ENCODE results near the gene MAGI1.

DNA sequence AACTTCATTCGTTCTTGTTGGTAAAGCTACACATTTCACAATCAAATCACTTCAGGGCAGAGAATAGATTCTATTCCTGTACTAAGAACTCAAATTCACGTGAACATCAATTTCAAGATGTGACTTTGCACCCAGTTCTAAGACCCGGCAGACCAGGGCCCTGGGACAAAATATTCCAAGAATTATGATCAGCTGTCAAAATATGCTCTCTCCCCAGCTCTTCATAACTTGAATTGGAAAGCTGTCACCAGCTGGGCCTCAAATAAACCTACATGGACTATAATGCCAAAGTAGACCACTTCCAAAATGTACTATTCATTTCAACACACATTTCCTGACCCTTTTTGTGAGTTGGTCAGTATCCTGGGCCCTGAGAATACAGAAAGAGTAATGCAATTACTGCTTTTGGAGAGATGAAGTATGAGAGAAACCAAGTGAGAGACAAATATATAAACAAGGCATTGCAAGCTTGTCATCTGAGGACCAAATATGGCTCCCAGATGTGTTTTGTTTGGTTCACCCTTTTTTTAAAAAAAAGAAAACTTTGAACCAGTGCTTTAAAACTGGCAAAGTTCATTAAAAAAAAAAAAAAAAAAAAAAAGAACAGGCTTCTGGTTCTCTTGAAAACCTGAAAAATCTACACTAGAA lies 14.9 kb downstream of the MAGI1 start:
- TF ChIP-seq CTCF (IDR thresholded peaks at IDR 0.05) (no peak), POLR2A (IDR thresholded peaks at IDR 0.05) (no peak), POLR2AphosphoS5 (IDR thresholded peaks at IDR 0.05) (no peak)
